ENCODE data around the gene LEO1.

The LEO1 gene
- 21.5 to 85.2 (median 44.0) reads per million in 9 experiments for total RNA-seq

DNA sequence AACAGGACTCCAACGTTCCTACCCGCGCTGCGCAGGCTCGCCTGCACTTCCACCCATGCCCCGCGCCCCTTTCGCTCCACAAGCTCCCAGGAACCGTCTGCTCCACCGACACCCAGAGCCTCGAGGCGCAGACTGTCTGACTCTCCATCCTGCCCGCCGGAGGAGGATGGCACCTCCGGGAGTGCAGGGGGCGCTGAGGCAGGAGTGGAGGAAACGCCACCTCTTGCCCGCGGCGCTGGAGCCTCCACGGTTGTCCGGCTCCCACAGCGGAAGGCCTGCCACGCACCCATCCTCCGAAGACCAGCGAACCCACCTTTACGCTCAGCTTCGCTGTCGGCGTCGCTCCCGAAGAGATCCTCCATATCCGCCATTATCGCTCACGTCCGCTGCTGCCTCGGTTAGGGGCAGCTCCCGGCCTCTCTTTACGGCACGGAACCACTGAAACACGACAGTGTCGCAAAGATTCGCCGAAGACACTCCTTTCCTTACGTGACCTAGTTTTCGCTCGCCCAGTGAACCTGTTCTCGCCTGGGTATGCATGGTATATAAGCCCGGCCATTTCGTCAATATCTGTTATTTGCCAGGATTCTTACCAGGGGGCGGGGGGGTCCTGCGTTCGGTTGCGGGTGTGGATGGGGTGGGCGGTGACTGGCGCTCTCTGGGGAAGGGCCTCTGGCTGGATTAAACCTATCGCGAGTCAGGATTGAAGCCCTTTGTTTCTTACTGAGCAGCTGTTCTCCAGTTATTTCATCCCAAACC lies at the start of gene LEO1:
Gene LEO1 (minus strand): TSS at position 404 of the 759 bp plus-strand sequence. CDS start 33 bp downstream, at position 371.
- H3K27ac Mint-ChIP-seq: peak within 1 kb of the TSS; percentile 95 to 98

DNA sequence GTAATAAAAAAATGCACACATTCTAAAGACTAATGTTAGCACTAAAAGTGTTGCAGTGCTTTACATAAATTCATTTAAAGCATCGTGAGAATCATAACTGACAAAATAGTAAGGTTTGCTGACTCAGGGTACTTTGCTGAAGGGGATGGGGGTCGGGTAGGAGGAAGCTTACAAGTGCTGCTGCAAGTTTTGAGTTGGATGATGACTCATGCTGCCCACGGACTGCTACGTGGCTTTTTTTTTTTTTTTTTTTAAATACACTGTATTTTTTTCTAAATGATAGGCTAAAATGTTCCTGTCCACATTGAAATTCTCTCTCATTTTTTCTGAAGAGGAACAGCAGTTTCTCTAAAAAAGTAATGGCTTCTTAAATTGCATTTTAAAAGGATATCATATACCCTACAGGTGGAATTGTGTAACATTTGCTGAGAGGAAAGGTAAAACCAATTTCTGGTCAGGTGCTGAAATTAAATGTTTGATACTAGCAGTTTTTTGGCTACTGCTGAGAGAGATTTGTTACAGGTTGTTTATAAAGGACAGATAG lies 49.6 kb upstream of the LEO1 start:
- Mint-ChIP-seq H3K4me3 (peak overlapping the region; percentile 86 to 89), H3K27ac (peak overlapping the region; percentile 98 to 99), H3K4me1 (ENCODE audit: low read depth in 2 of 2) (peaks cover 27 to 35% of the 10 kb centered on the region in 2 donors), H3K27me3 (no peaks in the 10 kb centered on the region), H3K9me3 (no peaks in the 10 kb centered on the region), H3K36me3 (ENCODE audit: insufficient read depth) (peaks cover 26% of the 10 kb centered on the region)
- peak; percentile 28 for ATAC-seq (replicated peaks)
- peak; percentile 29 to 40 (median 36) for DNase-seq

More for the DNA sequence above, at the start of gene LEO1:
- Mint-ChIP-seq H3K36me3 (ENCODE audit: insufficient read depth) (peaks cover 16% of the 10 kb centered on the region), H3K4me3 (peak within 1 kb of the TSS; percentile 98 to 99), H3K27me3 (no peaks in the 10 kb centered on the region), H3K9me3 (peaks cover 0 to 6% of the 10 kb centered on the region in 2 donors), H3K4me1 (ENCODE audit: low read depth in 2 of 2) (peaks cover 13 to 21% of the 10 kb centered on the region in 2 donors)
- ATAC-seq (replicated peaks) (peak; percentile 92), DNase-seq (peak; percentile 84 to 87 (median 86))

DNA sequence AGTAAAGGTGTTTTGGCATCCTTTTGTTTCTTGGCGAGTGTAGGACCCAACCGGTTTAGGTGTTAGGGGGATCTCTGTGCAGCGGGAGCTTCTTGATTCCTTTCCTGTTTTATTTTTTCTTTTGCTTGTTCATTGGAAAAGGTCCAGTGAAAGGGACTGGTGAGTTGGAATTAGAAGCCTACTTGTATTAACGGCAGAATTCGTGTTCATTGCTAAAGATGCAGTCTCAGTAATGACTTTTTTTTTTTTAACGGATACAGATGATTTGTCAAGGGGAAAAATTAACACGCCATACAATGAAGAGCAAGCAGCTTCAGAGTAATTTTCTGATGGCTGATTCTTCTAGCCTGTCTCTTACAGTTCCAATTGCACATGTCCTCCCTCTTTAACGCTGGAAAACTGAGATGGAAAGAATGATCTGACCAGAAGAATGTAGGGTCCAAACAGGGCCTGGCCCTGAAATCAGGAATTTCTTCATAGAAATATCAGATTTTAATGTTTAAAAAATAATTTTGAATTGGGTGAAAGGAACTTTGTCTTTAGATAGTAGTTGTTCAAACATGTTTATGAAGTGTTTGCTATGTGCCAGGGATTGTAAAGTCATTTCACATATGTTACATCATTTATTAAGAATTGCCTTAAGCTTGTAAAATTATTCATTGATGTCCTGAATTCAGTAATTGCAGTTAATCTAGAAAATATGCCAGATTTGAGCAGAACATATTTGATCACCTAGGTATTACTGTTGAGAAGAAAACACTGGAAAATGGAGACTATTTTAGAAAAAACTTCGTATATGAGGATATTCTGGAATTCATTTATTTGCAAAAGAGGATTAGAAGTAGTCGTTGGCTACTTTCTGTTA lies 48.9 kb upstream of the LEO1 start:
- peak overlapping the region; percentile 98 to 99 for H3K27ac Mint-ChIP-seq
- H3K36me3 Mint-ChIP-seq (ENCODE audit: insufficient read depth): peaks cover 26% of the 10 kb centered on the region
- DNase-seq: no peak
- H3K9me3 Mint-ChIP-seq: no peaks in the 10 kb centered on the region
- peaks cover 25 to 35% of the 10 kb centered on the region in 2 donors for H3K4me1 Mint-ChIP-seq (ENCODE audit: low read depth in 2 of 2)
- no peaks in the 10 kb centered on the region for H3K27me3 Mint-ChIP-seq
- H3K4me3 Mint-ChIP-seq: peak overlapping the region; percentile 86 to 89
- no peak for ATAC-seq (replicated peaks)

DNA sequence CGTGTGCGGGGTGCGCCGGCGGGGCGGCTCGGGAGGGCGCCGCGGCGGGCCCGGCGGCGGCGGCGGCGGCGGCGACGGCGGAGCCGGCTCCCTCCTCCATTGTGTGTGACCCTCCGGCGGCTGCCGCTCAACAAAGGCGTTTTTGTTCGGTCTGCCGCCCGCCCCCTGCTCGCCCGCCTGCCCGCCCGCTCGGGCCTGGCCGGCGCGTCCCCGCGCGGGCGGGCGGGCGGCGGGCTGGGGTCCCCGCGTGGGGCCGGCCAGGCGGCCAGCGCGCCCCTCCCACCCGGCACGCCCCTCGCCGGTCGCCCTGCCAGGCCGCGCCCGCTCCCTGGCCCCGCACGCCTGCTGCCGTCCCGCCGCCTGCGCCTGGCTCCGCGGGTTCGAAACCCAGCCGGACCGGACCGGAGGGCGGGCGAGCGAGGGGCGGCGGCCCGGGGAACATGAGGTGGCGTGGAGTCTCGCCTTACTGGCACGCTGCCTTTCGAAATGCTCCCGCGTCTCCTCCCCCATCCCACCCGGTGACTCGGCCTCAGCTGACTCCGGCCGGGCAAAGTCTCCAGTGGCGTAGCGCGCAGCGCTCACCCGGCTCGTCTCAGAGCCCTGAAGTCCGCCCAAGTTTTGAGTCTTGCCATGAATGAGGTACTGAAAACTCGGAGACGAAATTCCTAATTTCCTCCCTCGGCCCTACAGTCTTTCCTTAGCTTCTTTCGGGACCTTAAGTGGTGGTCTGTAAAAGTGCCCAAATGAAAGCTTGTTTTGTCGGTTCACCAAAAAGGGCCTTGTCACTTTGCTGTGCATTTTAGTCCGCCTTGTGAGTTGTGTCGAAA lies 48.0 kb upstream of the LEO1 start:
- Mint-ChIP-seq H3K27ac (peak overlapping the region; percentile 98 to 99), H3K36me3 (ENCODE audit: insufficient read depth) (peaks cover 26% of the 10 kb centered on the region), H3K9me3 (no peaks in the 10 kb centered on the region), H3K4me3 (peak overlapping the region; percentile 95 to 98), H3K27me3 (no peaks in the 10 kb centered on the region), H3K4me1 (ENCODE audit: low read depth in 2 of 2) (peaks cover 25 to 35% of the 10 kb centered on the region in 2 donors)
- ATAC-seq (replicated peaks) (peak; percentile 58), DNase-seq (peak; percentile 50 to 55 (median 51))

DNA sequence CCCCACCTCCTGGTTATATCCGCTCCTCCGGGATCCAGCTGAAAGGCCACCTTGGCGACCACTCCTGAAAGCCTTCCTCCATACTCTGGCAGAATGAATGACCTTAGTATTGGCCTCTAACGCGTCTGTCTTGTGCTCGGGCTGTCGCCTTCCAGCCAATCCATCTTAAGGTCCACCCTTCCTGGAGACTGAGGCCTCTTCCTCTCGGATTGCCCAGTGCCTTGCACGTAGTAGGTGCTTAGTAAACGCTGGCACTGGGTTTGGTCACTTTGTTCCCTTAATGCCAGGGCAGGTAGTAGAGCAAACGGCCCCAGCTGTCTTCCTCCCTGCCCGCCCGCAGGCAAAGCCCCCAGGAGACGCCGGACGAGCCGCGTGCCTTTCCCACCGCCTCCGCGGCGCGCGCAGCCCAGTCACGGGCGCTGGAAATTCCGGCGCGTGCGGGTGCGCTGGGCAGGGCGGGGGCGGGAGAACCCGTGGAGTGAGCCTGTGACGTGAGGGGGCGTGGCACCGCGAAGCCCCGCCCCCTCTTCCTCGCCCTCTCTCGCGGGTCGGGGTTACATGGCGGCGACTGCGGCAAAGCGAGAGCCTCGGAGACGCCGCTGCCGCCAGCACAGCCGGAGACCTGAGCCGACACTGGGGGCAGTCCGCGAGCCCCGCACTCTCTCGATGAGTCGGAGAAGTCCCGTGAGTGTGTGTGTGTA lies 47.3 kb upstream of the LEO1 start, which contains the start of gene MAPK6:
Gene MAPK6 (plus strand): TSS at position 527 of the 701 bp plus-strand sequence. CDS start 27,242 bp downstream, outside the sequence.
- peak; percentile 92 to 96 (median 93) for DNase-seq
- peak within 1 kb of the TSS; percentile 95 to 98 for H3K4me3 Mint-ChIP-seq
- no peaks in the 10 kb centered on the region for H3K27me3 Mint-ChIP-seq
- H3K27ac Mint-ChIP-seq: peak within 1 kb of the TSS; percentile 98 to 99
- peaks cover 29% of the 10 kb centered on the region for H3K36me3 Mint-ChIP-seq (ENCODE audit: insufficient read depth)
- H3K4me1 Mint-ChIP-seq (ENCODE audit: low read depth in 2 of 2): peaks cover 25 to 35% of the 10 kb centered on the region in 2 donors
- peak; percentile 83 for ATAC-seq (replicated peaks)
- H3K9me3 Mint-ChIP-seq: no peaks in the 10 kb centered on the region

DNA sequence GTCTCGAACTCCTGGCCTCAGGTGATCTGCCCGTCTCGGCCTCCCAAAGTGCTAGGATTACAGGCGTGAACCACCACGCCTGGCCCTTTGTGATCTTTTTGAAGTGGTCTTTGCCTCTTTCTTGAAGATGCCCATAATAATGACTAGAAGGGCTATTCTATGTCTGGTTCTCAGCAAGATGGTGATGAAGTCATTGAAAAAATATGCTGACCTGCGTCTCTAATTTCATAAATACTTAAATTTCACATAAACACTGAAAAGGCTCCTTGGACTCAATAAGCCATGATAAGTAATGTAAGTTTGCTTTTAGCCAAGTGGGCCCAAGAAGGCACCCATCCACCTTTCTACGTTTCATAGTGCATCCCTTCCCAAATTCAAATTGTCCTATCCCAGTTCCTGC lies 46.7 kb upstream of the LEO1 start:
- peaks cover 29% of the 10 kb centered on the region for H3K36me3 Mint-ChIP-seq (ENCODE audit: insufficient read depth)
- H3K27me3 Mint-ChIP-seq: no peaks in the 10 kb centered on the region
- no peak for ATAC-seq (replicated peaks)
- peak overlapping the region; percentile 98 to 99 for H3K27ac Mint-ChIP-seq
- no peak for DNase-seq
- H3K4me3 Mint-ChIP-seq: peak overlapping the region; percentile 95 to 98
- H3K4me1 Mint-ChIP-seq (ENCODE audit: low read depth in 2 of 2): peaks cover 24 to 30% of the 10 kb centered on the region in 2 donors
- no peaks in the 10 kb centered on the region for H3K9me3 Mint-ChIP-seq

DNA sequence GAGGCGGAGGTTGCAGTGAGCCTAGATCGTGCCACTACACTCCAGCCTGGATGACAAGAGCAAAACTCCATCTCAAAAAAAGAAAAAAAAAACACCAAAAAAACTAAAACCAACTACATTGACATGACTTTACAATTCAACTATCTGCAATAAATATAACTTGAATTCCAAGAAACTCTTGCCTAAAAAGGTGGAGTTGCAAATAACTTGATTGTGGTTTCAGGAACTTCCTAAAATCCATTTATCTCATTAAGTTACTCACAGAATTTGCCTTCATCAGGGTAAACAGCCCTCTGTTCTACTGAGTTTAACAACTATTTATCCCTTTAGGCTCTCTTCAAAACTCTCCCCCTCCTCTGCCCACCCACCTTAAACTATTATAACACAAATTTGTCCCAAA lies 44.7 kb upstream of the LEO1 start:
- H3K27ac Mint-ChIP-seq: no peak overlapping the region
- H3K9me3 Mint-ChIP-seq: no peaks in the 10 kb centered on the region
- H3K4me1 Mint-ChIP-seq (ENCODE audit: low read depth in 2 of 2): peaks cover 18 to 19% of the 10 kb centered on the region in 2 donors
- DNase-seq (no peak), ATAC-seq (replicated peaks) (no peak)
- no peak overlapping the region for H3K4me3 Mint-ChIP-seq
- H3K36me3 Mint-ChIP-seq (ENCODE audit: insufficient read depth): peaks cover 25% of the 10 kb centered on the region
- no peaks in the 10 kb centered on the region for H3K27me3 Mint-ChIP-seq

DNA sequence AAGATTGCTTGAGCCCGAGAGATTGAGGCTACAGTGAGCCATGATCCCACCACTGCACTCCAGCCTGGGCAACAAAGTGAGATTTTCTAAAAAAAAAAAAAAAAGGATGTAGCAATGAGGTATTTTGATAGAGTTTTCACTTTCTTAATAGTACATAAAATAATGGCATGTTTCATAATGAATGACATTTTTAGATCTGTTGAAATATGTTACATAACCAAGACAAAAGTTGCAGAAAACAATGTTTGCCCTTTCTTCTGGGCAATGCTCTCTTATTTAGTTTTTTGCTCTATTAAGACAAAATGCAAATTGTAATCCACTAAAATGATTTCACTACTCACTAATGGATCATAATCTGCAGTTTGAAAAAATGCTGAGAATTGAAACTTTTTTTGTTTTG lies 43.0 kb upstream of the LEO1 start:
- no peaks in the 10 kb centered on the region for H3K9me3 Mint-ChIP-seq
- peaks cover 5% of the 10 kb centered on the region in 2 donors for H3K4me1 Mint-ChIP-seq (ENCODE audit: low read depth in 2 of 2)
- H3K27ac Mint-ChIP-seq: no peak overlapping the region
- no peaks in the 10 kb centered on the region for H3K27me3 Mint-ChIP-seq
- ATAC-seq (replicated peaks) (no peak), DNase-seq (no peak)
- H3K4me3 Mint-ChIP-seq: no peak overlapping the region
- peaks cover 14% of the 10 kb centered on the region for H3K36me3 Mint-ChIP-seq (ENCODE audit: insufficient read depth)

DNA sequence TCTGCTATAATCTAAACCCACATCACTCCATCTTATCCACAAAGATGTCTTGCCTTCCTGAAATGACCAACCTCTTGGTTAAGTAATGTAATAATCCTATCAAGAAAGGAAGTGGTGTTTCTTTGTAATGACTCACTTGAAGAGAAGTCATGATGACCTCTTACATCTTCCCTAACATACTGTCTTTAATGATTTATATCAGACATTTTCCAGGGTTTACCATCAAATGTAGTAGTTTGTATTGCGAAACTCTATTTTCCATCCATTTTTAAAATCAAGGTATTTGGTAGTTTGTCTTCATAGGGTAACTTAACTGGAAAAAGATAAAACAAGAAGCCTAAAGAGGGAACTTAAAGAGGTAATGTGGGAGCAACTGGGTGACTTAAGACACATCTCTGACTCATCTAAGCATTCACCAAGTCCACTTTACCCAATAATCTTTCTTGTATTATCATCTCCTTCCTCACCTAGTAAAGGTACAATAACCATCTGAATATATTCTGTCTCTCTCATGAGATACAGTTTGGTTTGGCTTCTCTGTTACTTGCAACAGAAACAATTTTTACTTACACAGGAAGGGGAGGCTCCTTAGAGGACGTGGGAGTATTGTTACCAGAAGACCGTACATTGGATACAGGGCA lies 41.7 kb upstream of the LEO1 start:
- DNase-seq (no peak), ATAC-seq (replicated peaks) (no peak)
- no peak overlapping the region for H3K27ac Mint-ChIP-seq
- H3K36me3 Mint-ChIP-seq (ENCODE audit: insufficient read depth): peaks cover 5% of the 10 kb centered on the region
- H3K4me3 Mint-ChIP-seq: no peak overlapping the region
- H3K4me1 Mint-ChIP-seq (ENCODE audit: low read depth in 2 of 2): peaks cover 2 to 3% of the 10 kb centered on the region in 2 donors
- no peaks in the 10 kb centered on the region for H3K9me3 Mint-ChIP-seq
- H3K27me3 Mint-ChIP-seq: no peaks in the 10 kb centered on the region

DNA sequence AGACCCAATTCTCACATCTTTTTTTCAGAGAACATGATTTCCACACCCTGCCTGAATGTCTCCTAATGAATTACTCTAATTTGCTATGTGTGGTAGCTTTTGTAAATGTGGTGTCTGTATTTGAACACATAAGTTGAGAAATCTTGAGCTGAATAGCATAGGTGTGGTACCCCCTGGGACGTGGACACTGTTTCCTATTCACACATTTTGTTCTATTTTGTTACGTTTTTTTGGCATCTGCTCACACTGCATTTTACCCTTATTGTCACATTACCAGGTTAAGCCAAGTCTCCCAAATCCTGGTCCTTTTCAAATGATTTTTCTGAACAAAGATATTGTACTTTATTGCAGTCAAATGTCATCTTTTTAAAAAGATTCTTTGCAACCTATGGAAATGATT lies 40.6 kb upstream of the LEO1 start:
- peaks cover 4 to 6% of the 10 kb centered on the region in 2 donors for H3K4me1 Mint-ChIP-seq (ENCODE audit: low read depth in 2 of 2)
- H3K27ac Mint-ChIP-seq: no peak overlapping the region

DNA sequence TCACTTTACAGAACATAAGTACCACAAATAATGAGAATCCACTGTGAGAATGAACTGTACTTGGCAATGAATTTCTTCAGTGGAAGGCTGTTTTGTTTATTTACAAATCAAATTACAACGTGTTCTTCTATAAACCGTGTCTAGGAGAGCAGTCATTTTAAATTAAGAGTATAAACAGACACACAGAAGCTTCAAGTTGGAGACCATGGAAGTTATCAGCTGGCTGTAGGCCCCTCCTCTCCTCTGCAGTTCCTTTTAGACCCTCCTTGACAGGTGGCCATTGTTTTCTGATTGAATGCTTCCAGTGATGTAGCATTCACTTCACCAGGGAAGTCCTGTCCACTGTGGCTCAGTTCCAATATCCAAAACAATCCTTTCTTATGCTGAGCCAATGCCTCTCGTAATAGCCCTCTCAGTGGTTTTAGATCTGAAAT lies 40.1 kb upstream of the LEO1 start:
- Mint-ChIP-seq H3K27me3 (no peaks in the 10 kb centered on the region), H3K9me3 (no peaks in the 10 kb centered on the region), H3K27ac (no peak overlapping the region), H3K4me1 (ENCODE audit: low read depth in 2 of 2) (peaks cover 4 to 6% of the 10 kb centered on the region in 2 donors), H3K36me3 (ENCODE audit: insufficient read depth) (peaks cover 5% of the 10 kb centered on the region), H3K4me3 (no peak overlapping the region)
- no peak for ATAC-seq (replicated peaks)
- no peak for DNase-seq

More for the DNA sequence above, 40.6 kb upstream of the LEO1 start:
- H3K36me3 Mint-ChIP-seq (ENCODE audit: insufficient read depth): peaks cover 5% of the 10 kb centered on the region
- no peaks in the 10 kb centered on the region for H3K9me3 Mint-ChIP-seq
- DNase-seq (no peak), ATAC-seq (replicated peaks) (no peak)
- no peak overlapping the region for H3K4me3 Mint-ChIP-seq
- H3K27me3 Mint-ChIP-seq: no peaks in the 10 kb centered on the region
